HG03196 (cell line): ENCODE measurements around the gene JAML.
"Not testable (repeated sequence)": the region's sequence is repeated elsewhere in the genome, so short reads cannot be mapped to it uniquely, and the experiment has no call there.

Source experiments
- ATAC-seq: cut with Tn5 transposase; IDR thresholded peaks from one replicate; pipeline ENCODE4 v1.9.1; 2021; ENCODE audit not compliant: unreplicated experiment

The JAML gene

GRCh38 chr11:118199135-118199534 lies 25.7 kb downstream of the JAML start:
- no peak for ATAC-seq

GRCh38 chr11:118198370-118198769 lies 26.4 kb downstream of the JAML start:
- ATAC-seq, result no peak

- ATAC-seq, result no peak
These were observed 29.8 kb downstream of the JAML start for GRCh38 chr11:118194835-118195627.

GRCh38 chr11:118193910-118194566 lies 30.8 kb downstream of the JAML start:
- no peak for ATAC-seq

- not testable (repeated sequence) for ATAC-seq
These were observed 32.0 kb downstream of the JAML start for GRCh38 chr11:118192817-118193216.

GRCh38 chr11:118190942-118191506 lies 33.8 kb downstream of the JAML start:
- not testable (repeated sequence) for ATAC-seq

- ATAC-seq, result no peak
These were observed 38.3 kb downstream of the JAML start for GRCh38 chr11:118186346-118187107.

- no peak for ATAC-seq
These were observed 39.8 kb downstream of the JAML start for GRCh38 chr11:118184784-118185579.

GRCh38 chr11:118183691-118184090 lies 41.1 kb downstream of the JAML start:
- not testable (repeated sequence) for ATAC-seq

GRCh38 chr11:118180300-118180703 lies 44.5 kb downstream of the JAML start:
- no peak for ATAC-seq

GRCh38 chr11:118176778-118177134 lies 48.1 kb downstream of the JAML start:
- ATAC-seq, result no peak

GRCh38 chr11:118175993-118176777 lies 48.6 kb downstream of the JAML start, which contains the start of gene SCN2B:
SCN2B (minus strand) TSS chr11:118176639; CDS start chr11:118176431, 208 bp downstream.
- ATAC-seq, result no peak

- no peak for ATAC-seq
These were observed 49.5 kb downstream of the JAML start for GRCh38 chr11:118175031-118175992.

- no peak for ATAC-seq
These were observed 50.7 kb downstream of the JAML start for GRCh38 chr11:118174006-118174567.

GRCh38 chr11:118172356-118172755 lies 52.5 kb downstream of the JAML start:
- ATAC-seq, result no peak

GRCh38 chr11:118171269-118172062 lies 53.3 kb downstream of the JAML start:
- ATAC-seq, result no peak

GRCh38 chr11:118170882-118171268 lies 53.9 kb downstream of the JAML start:
- no peak for ATAC-seq
